ENCODE measurements around the gene FCSK.

FCSK gene

DNA sequence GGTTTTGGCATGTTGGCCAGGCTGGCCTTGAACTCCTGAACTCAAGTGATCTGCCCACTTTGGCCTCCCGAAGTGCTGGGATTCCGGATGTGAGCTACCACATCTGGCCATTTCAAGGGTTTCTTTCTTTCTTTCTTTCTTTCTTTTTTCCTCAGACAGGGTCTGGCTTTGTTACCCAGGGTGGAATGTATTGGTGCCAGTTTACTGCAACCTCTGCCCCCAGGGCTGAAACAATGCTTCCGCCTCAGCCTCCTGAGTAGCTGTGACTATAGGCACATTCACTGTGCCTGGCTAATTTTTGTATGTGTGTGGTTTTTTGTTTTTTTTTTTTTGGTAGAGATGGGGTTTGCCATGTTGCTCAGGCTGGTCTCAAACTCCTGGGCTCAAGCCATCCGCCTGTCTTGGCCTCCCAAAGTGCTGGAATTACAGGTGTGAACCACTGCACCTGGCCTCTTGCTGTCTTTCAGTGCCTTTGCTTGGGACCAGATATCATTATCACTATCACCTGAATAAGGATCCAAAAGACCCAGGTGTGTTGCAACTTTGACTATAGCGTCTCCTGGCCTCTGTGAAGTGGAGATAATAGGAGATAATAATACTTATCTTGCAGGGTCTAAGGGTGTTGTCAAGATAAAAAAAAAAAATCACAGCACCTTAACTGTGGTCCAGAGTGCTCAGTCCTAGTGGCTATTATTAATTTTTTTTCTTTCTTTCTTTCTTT lies 3.2 kb downstream of the FCSK start:
- DNase-seq: no peak

DNA sequence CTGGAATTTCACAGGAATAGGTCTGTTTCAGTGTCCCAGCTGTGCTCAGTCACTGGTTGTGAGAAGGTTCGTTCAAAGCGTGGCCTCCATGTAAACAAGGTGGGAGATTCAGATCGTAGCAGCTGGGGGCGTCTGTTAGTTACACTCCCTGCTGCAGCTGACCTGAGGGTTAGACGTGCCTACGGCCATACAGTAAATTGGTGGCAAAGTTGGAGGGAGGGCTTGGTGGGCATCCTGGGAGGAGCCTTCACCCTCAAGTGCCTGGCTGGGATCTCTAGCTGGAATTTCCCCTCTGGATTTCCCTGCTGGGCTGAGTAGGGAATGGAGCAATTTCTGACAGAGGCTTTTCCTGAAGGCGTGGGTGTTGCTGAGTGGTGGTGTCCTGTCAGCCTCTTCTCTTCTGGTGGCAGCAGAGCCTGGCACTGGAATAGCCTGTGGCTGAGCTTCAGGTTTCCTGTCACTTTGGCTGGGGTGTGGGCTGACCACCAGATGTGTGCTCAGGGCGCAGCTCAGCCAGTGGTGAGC lies 6.4 kb downstream of the FCSK start:
- DNase-seq: no peak

DNA sequence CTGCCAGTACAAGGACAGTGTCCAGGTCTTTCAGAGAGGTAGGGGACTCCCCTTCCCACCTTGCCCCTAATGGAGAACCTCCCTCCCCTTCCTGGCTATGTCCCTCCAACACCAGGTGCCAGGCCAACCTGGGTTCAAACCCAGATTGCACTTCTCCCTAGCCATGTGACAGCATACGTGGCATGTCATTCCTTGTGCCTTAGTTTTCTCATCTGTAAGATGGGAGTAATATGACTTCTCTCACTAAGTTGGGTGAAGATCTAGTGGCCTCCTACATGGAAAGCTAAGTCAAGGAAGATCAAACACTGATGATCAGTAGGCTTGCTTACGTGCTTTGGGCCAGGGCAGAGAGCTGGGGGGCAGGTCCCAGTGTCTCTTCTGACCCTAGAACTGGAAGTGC lies 8.8 kb downstream of the FCSK start:
- DNase-seq: no peak

DNA sequence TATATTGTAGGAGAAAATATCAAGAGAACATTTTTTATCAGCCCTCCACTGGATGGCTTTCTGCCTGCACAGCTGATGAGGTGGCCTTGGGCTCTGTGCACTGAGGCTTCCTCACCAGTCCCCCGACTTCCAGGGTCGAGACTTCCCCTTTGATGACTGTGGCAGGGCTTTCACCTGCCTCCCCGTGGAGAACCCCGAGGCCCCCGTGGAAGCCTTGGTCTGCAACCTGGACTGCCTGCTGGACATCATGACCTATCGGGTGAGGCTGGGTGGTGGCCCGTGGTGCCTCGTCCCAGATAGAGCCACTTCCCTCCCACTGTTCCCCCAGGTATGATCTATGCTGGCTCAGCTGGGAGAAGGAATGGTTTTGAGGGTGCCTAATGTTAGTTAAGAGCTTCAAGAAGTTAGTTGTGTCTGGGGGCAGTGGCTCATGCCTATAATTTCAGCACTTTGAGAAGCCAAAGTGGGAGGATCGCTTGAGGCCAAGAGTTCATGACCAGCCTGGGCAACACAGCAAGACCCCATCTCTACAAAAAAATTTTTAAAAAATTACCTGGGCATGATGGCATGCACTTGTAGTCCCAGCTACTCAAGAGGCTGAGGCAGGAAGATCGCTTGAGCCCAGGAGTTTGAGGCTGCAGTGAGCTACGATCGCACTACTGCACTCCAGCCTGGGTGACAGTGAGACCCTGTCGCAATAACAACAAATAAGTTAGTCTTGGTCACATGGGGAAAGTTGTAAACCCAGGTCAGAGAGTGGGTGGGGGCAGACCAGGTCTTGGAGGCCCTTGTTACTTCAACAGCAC lies 11.8 kb downstream of the FCSK start:
- DNase-seq: no peak

DNA sequence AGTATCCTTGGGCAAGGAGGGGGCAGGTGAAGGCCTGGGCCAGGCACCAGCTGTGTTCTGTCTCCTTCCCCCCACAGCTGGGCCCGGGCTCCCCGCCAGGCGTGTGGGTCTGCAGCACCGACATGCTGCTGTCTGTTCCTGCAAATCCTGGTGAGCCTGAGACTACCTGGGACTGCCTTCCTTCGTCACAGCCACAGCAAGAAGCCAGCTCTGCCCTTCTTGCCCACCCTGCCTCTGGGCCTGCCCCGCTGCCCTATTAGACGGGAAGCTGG lies 12.3 kb downstream of the FCSK start:
- no peak for DNase-seq

DNA sequence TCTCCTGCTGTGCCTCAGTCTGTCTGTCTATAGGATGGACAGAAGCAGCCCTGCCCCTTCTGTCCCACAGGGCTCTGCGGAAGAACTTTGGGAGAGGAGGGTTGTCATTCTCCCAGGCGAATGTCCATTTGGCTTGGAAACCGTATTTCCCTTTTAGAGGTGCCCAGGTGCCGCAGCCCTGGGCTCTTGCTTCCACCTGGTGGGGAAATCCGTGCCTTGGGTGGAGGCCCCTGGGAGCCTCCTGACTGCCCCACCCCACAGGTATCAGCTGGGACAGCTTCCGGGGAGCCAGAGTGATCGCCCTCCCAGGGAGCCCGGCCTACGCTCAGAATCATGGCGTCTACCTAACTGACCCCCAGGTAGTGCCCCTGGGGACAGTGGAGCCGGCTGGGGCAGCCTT lies 12.7 kb downstream of the FCSK start:
- no peak for DNase-seq

DNA sequence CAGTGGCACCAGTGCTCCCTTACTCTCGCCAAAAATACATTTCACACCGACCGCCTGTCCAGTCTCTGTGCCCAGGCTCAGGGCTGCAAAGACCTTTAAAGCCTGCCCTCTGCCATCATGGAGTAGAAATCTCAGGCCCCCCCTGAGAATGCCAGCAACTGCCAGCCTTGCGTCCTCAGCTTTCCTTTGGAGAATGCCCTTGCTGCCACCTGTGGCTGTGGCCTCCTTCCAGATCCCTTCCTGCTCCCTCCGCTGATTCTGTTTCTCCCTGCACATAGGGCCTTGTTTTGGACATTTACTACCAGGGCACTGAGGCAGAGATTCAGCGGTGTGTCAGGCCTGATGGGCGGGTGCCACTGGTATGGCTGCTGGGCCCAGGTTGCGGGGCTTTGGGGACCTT lies 13.2 kb downstream of the FCSK start:
- DNase-seq: no peak

DNA sequence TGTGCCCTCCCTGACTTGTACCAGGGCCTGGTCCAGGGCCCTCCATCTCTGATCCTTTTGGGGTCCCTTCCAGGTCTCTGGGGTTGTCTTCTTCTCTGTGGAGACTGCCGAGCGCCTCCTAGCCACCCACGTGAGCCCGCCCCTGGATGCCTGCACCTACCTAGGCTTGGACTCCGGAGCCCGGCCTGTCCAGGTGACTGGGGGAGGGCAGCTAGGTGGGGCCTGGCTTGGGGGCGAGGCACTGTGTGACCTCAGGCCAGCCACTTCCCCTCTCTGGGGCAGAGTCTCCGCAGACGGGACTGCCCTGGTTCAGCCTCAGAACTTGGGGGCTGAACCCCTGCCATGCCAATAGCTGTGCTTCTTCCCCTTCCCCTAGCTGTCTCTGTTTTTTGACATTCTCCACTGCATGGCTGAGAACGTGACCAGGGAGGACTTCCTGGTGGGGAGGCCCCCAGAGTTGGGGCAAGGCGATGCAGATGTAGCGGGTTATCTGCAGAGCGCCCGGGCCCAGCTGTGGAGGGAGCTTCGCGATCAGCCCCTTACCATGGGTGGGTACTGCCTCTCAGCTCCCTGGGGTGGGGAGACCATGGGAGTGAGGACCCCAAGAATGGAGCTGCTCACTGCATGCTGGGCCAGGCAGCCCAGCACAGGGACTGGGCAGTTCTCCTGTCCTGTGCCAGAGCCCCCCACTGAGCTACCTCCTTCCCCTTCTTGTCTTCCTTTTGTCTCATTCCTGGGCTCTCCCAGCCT lies 14.6 kb downstream of the FCSK start:
- DNase-seq: no peak

DNA sequence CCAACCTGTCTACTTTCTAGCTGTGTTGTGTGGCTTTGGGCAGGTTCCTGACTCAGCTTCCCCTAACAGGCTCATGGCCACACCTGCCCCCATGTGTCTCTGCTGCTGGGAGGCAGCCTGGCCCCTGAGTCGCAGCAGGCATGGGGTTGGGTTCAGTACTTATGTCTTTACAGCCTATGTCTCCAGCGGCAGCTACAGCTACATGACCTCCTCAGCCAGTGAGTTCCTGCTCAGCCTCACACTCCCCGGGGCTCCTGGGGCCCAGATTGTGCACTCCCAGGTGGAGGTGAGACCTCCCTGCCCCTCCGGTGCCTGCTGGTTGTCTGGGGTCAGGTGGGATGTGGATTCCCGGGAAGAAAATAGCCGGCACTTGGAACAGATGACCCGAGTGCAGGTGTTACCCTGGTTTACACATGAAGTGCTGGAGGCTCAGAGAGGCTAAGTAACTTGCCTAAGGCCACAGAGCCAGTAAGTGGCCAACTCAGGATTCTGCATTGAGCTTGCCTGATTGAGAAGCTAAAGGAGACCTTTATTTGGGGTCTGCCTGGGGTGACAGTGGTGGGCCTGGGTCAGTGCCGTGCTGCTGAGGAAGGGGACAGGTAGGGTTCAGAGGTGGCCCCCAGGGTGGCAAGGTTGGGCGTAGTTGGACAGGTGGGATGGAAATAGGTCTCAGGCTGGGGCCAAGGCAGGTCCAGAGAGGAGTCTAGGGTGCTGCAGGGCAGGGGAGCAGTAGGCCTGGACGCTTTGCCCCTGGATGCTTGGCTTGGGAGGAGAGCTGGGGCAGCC lies 15.9 kb downstream of the FCSK start:
- no peak for DNase-seq

DNA sequence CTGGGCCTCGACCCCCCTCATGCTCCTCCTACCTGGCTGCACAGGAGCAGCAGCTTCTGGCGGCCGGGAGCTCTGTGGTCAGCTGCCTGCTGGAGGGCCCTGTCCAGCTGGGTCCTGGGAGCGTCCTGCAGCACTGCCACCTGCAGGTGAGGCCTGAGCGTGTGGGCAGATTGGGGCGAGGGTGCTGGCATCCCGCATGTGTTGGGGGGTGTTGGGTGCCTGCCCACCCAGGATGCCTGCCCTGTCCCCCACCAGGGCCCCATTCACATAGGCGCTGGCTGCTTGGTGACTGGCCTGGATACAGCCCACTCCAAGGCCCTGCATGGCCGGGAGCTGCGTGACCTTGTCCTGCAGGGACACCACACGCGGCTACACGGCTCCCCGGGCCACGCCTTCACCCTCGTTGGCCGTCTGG lies 16.5 kb downstream of the FCSK start:
- DNase-seq: no peak

DNA sequence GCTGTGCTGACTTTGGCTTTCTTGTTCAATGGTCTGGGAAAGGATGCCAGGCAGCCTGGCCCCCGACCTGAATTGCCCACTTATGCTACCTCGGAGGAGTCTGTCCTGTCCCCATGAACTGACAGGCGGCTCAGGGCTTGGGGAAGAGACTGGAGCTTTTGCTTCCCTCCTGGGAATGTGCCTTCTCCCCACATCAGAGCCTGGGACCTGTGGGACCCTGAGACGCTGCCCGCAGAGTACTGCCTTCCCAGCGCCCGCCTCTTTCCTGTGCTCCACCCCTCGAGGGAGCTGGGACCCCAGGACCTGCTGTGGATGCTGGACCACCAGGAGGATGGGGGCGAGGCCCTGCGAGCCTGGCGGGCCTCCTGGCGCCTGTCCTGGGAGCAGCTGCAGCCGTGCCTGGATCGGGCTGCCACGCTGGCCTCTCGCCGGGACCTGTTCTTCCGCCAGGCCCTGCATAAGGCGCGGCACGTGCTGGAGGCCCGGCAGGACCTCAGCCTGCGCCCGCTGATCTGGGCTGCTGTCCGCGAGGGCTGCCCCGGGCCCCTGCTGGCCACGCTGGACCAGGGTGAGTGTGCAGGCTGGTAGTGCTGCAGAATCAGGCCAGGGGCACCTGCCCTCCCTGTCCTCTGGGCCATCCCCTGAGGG lies 18.5 kb downstream of the FCSK start:
- DNase-seq: no peak

DNA sequence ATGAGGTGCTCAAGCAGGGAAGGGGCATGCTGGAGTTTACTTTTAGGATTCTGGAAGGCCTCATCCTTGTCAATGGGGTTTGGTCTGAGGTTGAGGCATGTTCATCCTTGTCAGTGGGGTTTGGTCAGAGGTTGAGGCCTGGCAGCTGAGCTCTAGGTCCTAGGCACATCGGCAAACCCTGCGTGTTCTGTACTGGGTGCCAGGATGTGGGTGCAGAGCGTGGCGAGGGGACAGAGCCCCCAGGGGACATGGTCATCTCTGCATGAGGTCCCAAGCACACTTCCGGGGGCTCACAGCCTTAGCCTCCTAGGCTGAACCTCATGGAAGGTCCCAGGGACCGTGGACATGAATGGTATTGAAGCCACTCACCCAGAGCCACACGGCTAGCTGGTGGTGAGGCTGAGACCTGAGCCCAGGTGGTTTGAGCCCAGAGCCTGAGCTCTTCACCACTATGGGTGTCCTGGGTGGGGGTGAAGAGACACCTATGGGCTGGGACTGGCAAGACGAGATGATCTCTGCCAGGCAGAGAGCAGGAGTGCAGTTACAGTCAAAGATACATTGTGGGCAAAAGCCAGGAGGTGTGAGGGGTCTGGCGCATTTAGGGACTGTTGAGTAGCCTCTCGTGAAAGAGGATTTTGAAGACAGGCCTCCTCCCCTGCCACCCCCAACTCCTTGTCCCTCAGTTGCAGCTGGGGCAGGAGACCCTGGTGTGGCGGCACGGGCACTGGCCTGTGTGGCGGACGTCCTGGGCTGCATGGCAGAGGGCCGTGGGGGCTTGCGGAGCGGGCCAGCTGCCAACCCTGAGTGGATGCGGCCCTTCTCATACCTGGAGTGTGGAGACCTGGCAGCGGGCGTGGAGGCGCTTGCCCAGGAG lies 19.3 kb downstream of the FCSK start:
- DNase-seq: no peak

DNA sequence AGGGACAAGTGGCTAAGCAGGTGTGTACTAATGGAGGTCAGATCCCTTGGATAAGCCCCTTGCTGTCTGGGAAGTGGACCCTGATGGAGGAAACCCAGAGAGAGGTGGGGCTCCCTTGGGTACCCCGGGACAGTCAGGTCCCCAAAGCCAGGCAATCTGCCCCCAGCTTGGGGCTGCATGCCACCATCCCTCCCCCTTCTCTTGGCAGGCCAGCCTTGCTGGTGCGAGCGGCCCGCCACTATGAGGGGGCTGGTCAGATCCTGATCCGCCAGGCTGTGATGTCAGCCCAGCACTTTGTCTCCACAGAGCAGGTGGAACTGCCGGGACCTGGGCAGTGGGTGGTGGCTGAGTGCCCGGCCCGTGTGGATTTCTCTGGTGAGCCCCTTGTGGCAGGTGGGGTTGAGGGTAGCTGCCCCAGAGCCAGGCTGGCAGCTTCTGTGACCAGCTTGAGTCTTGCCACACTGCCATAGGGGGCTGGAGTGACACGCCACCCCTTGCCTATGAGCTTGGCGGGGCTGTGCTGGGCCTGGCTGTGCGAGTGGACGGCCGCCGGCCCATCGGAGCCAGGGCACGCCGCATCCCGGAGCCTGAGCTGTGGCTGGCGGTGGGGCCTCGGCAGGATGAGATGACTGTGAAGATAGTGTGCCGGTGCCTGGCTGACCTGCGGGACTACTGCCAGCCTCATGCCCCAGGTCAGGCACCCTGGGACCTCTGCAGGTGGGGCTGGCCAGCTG lies 20.1 kb downstream of the FCSK start:
- DNase-seq: no peak

DNA sequence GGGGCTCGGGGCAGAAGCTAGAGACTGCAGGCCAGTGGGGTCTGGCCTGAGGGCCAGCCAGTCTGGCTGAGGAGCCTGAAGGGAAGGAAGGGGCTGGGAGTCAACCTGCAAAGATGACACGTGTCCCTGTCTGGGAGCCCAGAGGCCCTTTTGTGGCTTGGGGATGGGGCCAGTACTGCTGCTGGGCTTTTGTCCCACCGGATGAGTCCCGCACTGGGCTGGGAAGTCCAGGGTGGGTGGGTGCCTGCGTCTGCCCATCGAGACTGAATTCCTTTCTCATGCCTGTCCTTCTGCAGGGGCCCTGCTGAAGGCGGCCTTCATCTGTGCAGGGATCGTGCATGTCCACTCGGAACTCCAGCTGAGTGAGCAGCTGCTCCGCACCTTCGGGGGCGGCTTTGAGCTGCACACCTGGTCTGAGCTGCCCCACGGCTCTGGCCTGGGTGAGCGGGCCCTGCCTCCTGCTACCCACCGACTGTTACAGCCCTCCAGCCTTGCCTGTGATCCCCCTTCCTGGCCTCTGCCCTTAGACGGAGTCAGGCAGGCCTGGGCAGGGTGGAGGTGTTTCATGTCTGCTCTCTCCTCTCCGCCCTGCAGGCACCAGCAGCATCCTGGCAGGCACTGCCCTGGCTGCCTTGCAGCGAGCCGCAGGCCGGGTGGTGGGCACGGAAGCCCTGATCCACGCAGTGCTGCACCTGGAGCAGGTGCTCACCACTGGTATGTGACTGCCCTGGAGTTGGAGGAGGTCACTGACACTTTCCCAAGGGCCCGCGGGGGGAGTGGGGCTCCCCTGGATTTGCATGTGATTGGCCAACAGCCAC lies 20.9 kb downstream of the FCSK start:
- DNase-seq: no peak

DNA sequence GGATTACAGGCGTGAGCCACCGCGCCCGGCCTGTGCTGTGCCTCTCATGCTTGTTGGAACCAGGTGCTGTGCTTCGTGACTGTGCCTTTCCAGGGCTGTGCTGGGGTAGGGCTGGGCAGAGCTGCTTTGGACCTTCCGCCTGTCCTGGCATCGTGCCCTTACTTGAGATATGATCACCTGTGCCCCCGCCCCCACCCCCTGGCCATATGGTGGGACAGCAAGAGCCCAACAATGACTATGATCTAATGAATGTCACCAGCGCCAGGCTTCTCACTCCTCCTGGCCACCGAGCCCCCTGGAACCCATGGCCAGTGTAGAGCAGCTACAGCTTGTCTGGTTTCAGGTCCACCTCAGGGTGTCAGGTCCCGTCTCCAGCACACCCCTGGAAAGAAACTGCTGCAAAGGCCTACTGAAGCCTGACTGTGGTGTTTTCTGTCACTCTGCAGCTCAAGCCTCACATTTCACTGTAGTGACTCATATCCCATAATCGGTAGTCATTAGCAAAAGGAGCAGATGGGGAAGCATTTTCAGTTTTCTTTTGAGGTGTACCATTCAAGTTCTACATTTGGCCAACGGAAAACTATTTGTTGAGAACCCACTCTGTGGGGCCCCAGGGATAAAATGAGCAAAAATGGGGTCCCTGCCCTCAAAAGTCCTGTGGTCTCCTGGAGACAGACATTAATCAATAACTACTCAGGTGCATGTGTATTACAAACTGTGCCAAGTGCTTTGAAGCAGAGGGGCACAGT lies 22.1 kb downstream of the FCSK start:
- DNase-seq: no peak

DNA sequence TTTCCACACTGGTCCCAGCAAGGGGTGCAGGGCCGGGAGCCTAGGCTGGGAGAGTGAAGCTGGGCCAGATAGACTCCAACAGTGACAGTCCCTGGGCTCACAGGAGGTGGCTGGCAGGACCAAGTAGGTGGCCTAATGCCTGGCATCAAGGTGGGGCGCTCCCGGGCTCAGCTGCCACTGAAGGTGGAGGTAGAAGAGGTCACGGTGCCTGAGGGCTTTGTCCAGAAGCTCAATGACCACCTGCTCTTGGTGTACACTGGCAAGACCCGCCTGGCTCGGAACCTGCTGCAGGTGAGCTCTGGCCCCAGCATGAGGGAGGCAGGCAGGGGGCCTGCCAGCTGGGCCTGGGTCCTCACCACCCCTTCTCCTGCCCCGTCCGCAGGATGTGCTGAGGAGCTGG lies 23.8 kb downstream of the FCSK start:
- no peak for DNase-seq

DNA sequence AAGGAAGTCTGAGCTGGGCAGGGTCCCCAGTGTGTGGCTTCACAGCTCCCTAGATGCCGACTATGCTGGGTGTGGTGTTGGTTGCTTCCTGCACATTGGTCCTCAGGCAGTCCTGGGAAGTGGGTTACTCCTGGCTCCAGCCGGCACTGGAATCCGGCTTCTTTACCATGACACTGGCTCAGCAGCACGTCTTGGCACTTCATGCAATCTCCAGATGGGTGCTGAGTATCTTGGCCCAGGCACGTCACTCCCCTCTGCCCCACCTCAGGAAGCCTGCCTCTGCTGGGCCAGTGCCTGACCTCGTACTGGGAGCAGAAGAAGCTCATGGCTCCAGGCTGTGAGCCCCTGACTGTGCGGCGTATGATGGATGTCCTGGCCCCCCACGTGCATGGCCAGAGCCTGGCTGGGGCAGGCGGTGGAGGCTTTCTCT lies 24.5 kb downstream of the FCSK start:
- DNase-seq: no peak

DNA sequence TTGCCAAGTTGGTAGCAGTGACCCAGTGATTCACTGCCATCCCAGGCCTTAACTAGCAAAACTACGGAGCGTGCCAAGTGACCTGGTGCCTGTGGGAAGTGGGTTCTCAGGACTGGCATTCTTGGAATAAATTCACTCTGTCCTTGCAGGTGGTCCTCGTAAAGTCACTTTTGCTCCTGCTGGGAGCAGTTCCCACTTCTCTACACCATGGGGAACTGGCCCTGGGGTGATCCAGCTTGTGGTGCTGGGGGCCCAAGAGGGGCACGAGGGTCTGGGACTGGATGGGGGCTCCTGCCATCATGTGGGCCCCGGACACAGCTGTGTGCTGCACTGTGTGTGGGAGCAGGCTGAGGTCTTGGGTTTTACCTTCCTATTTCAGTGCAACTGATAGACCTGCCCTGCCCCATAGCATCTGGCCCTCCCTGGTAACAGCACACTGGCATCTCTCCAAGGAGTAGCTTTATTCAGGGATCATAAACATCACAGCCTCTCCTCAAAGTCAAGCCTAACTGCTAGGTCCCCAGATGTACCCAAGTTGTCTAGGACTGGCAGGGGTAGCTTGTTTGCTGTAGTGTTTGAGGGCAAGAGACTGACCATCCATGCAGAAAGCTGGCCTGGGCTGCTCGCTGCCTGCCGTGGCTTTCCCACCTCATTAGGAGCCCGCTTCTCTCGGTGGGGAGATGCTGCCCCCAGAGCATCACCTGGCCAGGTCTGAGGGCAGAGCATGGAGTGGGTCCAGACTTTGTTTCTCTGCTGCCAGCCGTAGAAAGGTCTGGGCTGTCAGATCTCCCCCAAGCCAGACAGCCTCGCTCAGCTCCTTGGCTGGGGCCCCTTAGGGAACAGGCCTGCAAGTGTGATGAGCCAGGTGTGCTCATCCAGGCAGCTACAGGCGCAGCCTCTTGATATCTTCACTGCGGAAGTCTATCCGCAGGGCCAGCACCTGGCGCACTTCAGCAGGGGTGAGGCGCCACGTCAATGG lies 26.0 kb downstream of the FCSK start:
- DNase-seq: no peak

Data from activated CD4-positive, alpha-beta T cell treated with anti-CD3 and anti-CD28 coated beads for 1 hour (primary cell).